Gastroesophageal sphincter (tissue), 3 donors: Measurements from ENCODE around the gene RALY.

Experiments used
- CTCF ChIP-seq, 4 experiments: fragments of 200-600 bp in 2 of 4; fragments of 450-650 bp in 2 of 4; sonication (generic) in 1 of 4; IDR thresholded peaks; one replicate each; pipeline ENCODE4 v1.5.1; 2017 to 2019; ENCODE audit warnings: antibody characterized with exemption in 4 of 4, mild to moderate bottlenecking in 2 of 4, moderate library complexity in 2 of 4
- EP300 ChIP-seq: sonication (generic); formaldehyde crosslinking; IDR thresholded peaks from one replicate; pipeline ENCODE4 v1.6.1; 2017; ENCODE audit warnings: antibody characterized with exemption, mild to moderate bottlenecking
- POLR2A ChIP-seq, 2 donors: fragments of 450-650 bp; IDR thresholded peaks; one replicate each; pipeline ENCODE4 v1.6.1; 2017; ENCODE audit warnings: antibody characterized with exemption in 2 of 2, mild to moderate bottlenecking in 2 of 2, moderate library complexity in 1 of 2
- POLR2AphosphoS5 ChIP-seq: sonication (generic); formaldehyde crosslinking; IDR thresholded peaks from one replicate; pipeline ENCODE4 v1.6.1; 2017; ENCODE audit warnings: antibody characterized with exemption

DNA sequence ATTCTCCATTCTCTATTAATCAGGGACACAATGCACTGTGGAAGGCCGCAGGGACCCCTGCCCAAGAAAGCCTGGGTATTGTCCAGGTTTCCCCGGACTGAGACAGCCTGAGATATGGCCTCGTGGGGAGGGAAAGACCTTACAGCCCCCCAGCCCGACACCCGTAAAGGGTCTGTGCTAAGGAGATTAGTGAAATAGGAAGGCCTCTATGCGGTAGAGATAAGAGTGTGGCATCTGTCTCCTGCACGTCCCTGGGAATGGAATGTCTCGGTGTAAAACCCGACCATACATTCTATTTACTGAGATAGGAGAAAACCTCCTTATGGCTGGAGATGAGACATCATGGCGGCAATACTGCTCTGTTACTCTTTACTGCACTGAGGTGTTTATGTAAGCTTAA lies 134.1 kb downstream of the RALY start:
- TF ChIP-seq POLR2AphosphoS5 (no peak), CTCF (IDR thresholded peaks at IDR 0.05) (no peak), POLR2A (IDR thresholded peaks at IDR 0.05) (no peak), EP300 (no peak)
